Measurements from ENCODE around the gene BOC.

BOC gene

GRCh38 chr3:113249601-113250000 is 38.2 kb downstream of the BOC start:
- DNase-seq (ENCODE audit: low spot score) = no peak

GRCh38 chr3:113250566-113250965 is 39.2 kb downstream of the BOC start:
- DNase-seq (ENCODE audit: low spot score) = no peak

- no peak for DNase-seq (ENCODE audit: low spot score)
These were observed 40.5 kb downstream of the BOC start for GRCh38 chr3:113251817-113252216.

GRCh38 chr3:113252553-113252952 is 41.2 kb downstream of the BOC start:
- DNase-seq (ENCODE audit: low spot score) = no peak

GRCh38 chr3:113253702-113254101 is 42.3 kb downstream of the BOC start:
- no peak for DNase-seq (ENCODE audit: low spot score)

DNA sequence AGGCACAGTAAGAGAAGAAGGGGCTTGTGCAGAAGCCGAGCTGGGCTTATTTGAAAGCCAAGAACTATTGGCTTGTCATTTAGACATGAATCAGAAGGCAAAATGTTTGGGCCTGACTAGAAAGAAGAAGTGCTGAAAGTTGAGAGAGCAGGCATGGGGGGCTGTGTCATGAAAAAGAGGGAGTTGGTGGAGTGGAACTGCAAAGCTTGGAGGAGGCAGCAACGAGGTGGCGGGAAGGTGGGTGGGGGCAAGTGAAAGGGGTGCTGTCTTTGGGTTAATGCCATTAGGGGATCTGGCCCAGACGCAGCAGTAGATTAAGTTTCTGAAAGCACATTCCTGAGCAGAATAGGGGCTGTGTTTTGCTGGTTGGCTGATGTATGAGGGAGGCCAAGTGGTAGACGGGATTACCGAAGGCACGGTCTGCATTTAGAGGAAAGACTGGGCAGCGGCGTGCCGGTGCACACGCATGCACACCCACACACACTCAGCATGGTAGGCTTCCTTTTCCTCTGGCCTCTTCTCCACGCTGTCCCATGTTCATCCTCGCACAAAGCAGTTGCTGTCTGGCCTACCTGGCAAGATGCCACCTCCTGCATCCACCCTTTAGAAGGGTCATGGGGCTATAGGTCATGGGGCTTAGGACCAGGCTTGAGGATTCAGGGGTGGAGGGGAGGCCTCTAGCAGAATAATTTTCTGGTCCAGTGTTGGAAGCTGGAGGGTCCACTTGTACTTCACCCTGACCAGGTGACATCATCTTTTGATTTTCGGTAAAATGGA is 43.0 kb downstream of the BOC start:
- DNase-seq (ENCODE audit: low spot score) = no peak

GRCh38 chr3:113255100-113255853 is 43.9 kb downstream of the BOC start:
- DNase-seq (ENCODE audit: low spot score) = peak; percentile 35

DNA sequence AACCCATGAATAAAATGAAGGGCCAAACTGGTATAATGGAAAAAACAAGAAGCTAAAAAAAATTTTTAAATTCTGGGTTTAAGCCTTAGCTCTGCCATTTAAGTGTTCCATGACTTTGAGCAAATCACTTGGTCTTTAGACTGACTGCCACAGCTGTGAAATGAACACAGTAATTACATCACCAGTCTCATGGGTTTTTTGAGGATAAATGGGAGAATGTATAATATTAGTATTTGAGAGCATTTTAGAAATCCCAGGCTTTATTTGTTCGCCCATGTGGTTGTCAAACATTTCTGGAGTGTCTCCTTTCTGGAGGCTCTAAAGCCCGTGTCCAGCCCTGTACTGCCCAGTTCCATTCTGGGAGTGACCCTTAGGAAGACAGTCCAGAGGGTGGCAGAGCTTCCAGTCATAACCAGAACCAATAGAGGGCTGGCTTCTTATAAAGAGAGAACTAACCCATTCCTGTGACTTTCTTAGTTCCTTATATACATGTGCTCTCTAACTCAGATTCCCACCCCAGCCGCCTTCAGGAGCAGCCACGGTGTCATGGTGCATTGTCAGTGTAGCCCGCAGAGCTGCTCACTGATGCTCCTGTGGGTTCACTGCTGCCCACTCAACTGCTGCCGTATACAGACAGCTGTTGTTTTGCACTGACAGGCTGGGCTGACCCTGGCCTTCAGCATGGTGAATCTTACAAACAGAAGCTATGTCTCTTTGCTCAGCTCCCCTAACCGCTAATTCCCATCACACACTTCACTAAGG is 44.7 kb downstream of the BOC start:
- no peak for DNase-seq (ENCODE audit: low spot score)

GRCh38 chr3:113258361-113258760 is 47.0 kb downstream of the BOC start:
- DNase-seq (ENCODE audit: low spot score) = no peak

GRCh38 chr3:113259196-113259595 is 47.8 kb downstream of the BOC start:
- DNase-seq (ENCODE audit: low spot score) = no peak

DNA sequence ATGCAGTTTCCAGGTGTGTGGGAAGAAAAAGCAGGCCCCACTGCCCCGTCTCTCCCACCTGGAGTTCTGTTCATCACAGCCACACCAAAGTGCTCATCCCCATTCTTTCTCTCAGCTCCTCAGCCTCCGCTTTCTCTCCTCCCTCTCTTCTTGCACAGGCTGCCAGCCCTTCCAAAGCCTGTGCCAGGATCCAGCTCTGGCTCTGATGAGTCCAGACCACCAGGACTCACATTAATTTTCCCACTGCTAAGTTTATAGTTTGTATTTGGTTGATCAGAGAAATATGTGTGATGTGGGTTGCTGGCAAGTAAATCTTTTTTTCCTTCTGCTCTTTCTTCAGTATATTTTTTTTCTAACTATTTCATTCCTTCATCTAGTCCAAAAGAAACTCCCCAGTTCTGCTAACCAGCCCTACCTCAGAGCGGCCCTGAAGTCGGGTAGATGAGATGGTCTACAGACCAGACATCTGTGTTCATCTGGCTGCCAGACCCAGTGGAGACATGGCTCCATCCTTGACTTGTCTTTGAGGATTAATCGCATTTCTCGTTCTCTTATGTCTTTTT is 49.8 kb downstream of the BOC start:
- no peak for DNase-seq (ENCODE audit: low spot score)

DNA sequence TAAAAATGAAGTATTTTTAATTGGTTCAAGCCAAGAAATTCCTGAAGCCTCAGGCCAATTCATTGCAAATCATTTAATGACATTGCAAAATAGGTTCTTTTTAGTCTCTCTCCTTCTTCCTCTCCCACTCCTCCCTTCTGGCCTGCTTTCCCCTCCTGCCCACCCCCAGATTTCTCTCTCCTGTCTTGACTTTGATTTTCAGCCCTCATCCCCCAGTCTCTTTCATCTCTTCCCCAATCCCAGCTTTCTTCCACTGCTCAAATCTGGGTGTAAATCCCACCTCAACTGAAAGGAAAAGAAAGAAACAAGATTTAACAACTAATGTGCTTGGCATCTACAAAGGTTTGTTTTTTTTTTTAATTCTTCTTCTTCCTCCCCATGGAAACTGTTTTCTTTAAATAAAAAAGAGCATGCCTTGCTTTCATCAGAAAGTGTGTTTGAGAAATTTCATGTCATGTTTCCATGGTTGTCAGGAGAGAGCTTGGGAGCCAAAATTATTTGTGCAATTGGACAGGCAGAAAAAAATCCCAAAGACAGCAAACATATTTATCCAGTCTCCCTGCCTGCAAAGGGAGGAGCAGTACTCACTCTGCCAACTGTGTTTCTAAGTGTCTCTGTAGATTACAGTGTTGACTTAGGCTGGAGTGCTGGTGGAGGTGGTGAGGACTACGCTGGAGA is 50.4 kb downstream of the BOC start:
- DNase-seq (ENCODE audit: low spot score) = no peak

DNA sequence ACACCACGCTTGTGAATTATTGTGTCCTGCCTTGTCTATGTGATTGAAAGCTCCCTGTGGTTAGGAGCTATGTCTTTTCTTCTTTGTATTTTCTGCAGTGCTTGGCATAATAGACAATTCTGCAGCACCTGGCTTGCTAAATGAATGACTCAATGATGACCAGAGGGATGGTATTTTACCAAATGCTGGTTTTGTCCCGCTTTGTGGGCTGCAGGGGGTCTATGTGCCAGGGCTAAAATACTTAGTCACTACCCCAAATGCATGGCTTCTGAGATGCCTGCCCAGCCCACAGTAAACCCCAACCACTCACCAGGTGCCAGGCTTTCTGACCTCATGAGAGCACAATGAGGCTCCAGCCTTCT is 50.9 kb downstream of the BOC start:
- no peak for DNase-seq (ENCODE audit: low spot score)

DNA sequence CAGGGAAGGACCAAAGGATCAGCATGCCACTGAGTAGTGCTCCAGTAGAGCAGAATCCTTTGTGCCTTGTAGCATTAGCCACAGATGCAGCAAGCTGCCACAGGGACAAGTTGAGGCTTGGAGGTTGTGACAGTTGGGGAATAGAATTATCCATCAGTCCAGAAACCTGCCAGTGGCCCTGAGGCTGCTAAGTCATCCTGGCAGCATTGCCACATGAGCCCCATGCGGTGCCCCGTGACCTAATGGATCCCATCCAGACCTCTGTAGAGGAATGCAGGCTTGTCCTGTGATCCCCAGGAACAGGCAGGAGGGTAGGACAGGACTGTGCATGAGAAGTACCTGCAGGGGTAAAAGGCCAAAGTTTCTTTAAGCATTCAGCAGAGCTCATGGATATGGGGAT is 51.7 kb downstream of the BOC start:
- no peak for DNase-seq (ENCODE audit: low spot score)

- DNase-seq (ENCODE audit: low spot score) = no peak
These were observed 52.4 kb downstream of the BOC start for GRCh38 chr3:113263778-113264177.

GRCh38 chr3:113264283-113265131 is 53.1 kb downstream of the BOC start:
- DNase-seq (ENCODE audit: low spot score) = peak; percentile 81

DNA sequence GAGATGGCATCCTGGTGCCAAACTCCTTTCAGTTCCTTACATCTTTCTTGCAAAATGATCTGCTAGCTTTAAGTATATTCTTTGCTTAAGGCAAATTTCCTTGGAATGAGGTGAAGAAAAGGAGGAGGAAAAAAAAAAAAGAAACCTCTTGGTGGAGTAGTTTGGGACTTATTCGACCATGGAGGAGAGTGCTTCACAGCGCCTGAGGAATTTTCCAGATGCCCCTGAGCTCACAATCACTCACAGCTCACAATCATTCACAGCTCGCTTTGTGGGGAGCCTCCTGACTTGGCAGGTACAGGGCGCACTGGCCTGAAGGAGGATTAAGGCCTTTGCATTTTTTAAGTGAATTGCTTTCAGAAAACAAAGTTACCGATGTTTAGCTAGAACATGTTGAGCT is 53.9 kb downstream of the BOC start:
- DNase-seq (ENCODE audit: low spot score) = peak; percentile 44

DNA sequence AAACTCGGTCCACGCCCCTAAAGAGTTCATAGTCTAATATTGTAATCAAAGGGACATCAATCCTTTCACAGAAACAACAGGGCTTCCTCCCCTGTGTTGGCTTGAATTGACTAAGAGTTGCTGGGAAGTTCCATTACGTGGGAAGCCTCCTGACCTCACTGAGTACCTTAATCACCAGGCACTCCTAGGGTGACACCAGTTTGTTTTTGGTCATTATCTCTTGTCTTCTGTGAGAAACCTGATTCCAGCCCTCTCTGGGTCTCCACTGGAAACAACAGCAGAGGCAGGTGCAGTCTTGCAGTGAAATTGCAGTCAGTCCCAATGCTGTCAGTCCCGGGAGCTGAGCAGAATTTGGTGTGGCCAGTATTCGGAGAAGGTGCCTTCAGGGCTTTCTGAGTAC is 55.4 kb downstream of the BOC start:
- DNase-seq (ENCODE audit: low spot score) = no peak

- DNase-seq (ENCODE audit: low spot score) = no peak
These were observed 57.0 kb downstream of the BOC start for GRCh38 chr3:113268311-113268710.

DNA sequence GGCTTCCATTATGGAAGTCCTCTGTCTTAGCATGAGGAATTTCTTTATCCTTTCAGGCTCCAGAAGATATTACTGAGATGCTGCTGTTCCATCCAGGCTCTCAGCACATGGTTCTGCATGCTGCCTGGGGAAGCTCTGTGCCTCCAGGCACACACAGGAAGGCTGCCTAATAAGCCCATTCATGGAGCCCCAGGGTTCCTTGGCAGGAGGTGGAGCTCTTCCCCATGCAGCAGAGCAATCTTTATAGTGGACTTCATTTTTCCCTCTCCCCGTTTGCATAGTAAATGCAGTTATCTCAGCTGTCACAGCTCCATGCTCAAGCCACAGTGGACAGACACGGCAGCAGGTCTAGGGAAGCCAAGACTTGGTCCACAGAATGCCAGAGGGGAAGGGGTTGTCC is 57.6 kb downstream of the BOC start:
- no peak for DNase-seq (ENCODE audit: low spot score)

DNA sequence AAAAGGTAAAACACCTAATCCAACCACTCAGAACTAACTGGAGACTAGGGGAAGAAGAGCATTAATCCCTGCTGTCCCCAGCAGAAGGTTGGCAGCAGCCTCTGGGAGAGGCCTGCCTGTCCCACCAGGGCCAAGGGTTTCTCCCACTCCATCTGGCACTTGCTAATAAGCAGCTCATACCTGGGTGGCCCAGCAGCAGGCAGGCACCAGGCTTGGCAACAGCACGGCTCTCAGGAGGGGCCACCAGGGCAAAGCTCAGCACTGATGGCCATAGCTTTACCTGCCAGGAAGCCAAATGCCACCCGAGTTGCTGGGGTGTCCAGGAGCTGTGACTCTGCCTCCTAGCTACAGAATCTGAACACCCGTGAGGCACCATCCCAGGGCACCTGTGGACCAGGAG is 58.3 kb downstream of the BOC start:
- DNase-seq (ENCODE audit: low spot score) = no peak
